ENCODE results near the gene NUFIP1. TPM values are rescaled to one million over a fixed set of nuclear protein-coding genes. Genes with fewer than 3 reads are reported as not detected.
"Not testable (repeated sequence)": the region's sequence is repeated elsewhere in the genome, so short reads cannot be mapped to it uniquely, and the experiment has no call there.

The NUFIP1 gene
- total and polyA plus RNA-seq, 2 donors (not counting 3 experiments of a cell fraction or from before 2014, with no cell fraction given): 1.4 to 6.9 TPM

- no peaks in the 10 kb centered on the region for H3K79me2 ChIP-seq (ENCODE audit: control insufficient read depth, insufficient read depth, low read length)
- H3K9ac ChIP-seq (replicated peaks; ENCODE audit: extremely low read depth, insufficient read depth, low read length): no peak overlapping the region
- BruUV-seq (replicated peaks): no TSS peak
- no peaks in the 10 kb centered on the region for H3K36me3 ChIP-seq (ENCODE audit: control insufficient read depth in 2 of 2, extremely low read depth in 1 of 2, insufficient read depth in 2 of 2, low read length in 2 of 2)
- intact Hi-C loops (cut with micrococcal nuclease) (no loop called here), dilution Hi-C loops (cut with MboI; ENCODE audit: extremely low pct_ligation_motif_present, low sequenced_read_pairs) (no loop called here)
- H2AFZ ChIP-seq (ENCODE audit: low read depth, low read length): no peak overlapping the region
- no peak overlapping the region for H3K4me3 ChIP-seq (replicated peaks in 1 of 3; ENCODE audit: insufficient read depth in 1 of 3, low read depth in 1 of 3, low read length in 3 of 3)
- DNase-seq (ENCODE audit: low read depth, low spot score): no peak
- TF ChIP-seq POLR2AphosphoS5 (IDR thresholded peaks at IDR 0.05; ENCODE audit: insufficient read depth, low read depth, low read length): no peak
- TF ChIP-seq FOS (IDR thresholded peaks at IDR 0.05; ENCODE audit: borderline replicate concordance, insufficient read depth, low read length): no peak
- no peak for TF ChIP-seq GATA2 (IDR thresholded peaks at IDR 0.05; ENCODE audit: insufficient read depth, insufficient read length, low read depth, low read length)
- TF ChIP-seq POLR2A (IDR thresholded peaks at IDR 0.05; ENCODE audit: low read depth, low read length): no peak
- no peak for TF ChIP-seq EZH2 (IDR thresholded peaks at IDR 0.05; ENCODE audit: borderline replicate concordance, low read depth, low read length, severe bottlenecking)
- TF ChIP-seq MAX (IDR thresholded peaks at IDR 0.05; ENCODE audit: insufficient read depth, insufficient read length): no peak
- no peak for TF ChIP-seq CTCF (IDR thresholded peaks at IDR 0.05; ENCODE audit: extremely low read depth in 1 of 2, insufficient read depth in 1 of 2, low read depth in 1 of 2, low read length in 2 of 2)
- no peak for TF ChIP-seq MYC (IDR thresholded peaks at IDR 0.05; ENCODE audit: low read depth, low read length)
- no peak for TF ChIP-seq JUN (IDR thresholded peaks at IDR 0.05; ENCODE audit: borderline replicate concordance, insufficient read depth, insufficient read length, low read depth)
- POLR2A ChIA-PET: no interaction called here
- no peaks in the 10 kb centered on the region for H4K20me1 ChIP-seq (replicated peaks; ENCODE audit: control insufficient read depth, extremely low read depth, insufficient read depth, low read length)
- no peaks in the 10 kb centered on the region for H3K9me3 ChIP-seq (replicated peaks; ENCODE audit: control insufficient read depth, insufficient read depth, low read length)
- no peak for FAIRE-seq
- H3K9me1 ChIP-seq (replicated peaks; ENCODE audit: control insufficient read depth, extremely low read depth, insufficient read depth, low read length): no peaks in the 10 kb centered on the region
- H3K27ac ChIP-seq (ENCODE audit: insufficient read depth, low read depth, low read length): no peak overlapping the region
- no peak overlapping the region for H3K4me2 ChIP-seq (ENCODE audit: insufficient read depth, low read length)
- no peaks in the 10 kb centered on the region for H3K4me1 ChIP-seq (ENCODE audit: control insufficient read depth, extremely low read depth, insufficient read depth, low read length)
- H3K27me3 ChIP-seq (ENCODE audit: control insufficient read depth in 2 of 2, insufficient read depth in 2 of 2, low read length in 2 of 2): no peaks in the 10 kb centered on the region
- CTCF ChIA-PET: interaction anchor here (1.3 to 2.4 kb wide), 5 partner anchors 10 to 260 kb away, joined by 3 to 11 read pairs (median 5); no protein-coding TSS in a partner anchor
Measured at GRCh38 chr13:45021250-45021649, 32.0 kb upstream of the NUFIP1 start.

- H3K36me3 ChIP-seq (ENCODE audit: control insufficient read depth in 2 of 2, extremely low read depth in 1 of 2, insufficient read depth in 2 of 2, low read length in 2 of 2); H3K27me3 ChIP-seq (ENCODE audit: control insufficient read depth in 2 of 2, insufficient read depth in 2 of 2, low read length in 2 of 2); H2AFZ ChIP-seq (ENCODE audit: low read depth, low read length); H3K9ac ChIP-seq (replicated peaks; ENCODE audit: extremely low read depth, insufficient read depth, low read length); H3K27ac ChIP-seq (ENCODE audit: insufficient read depth, low read depth, low read length); DNase-seq (ENCODE audit: low read depth, low spot score); H3K79me2 ChIP-seq (ENCODE audit: control insufficient read depth, insufficient read depth, low read length); FAIRE-seq; H3K9me1 ChIP-seq (replicated peaks; ENCODE audit: control insufficient read depth, extremely low read depth, insufficient read depth, low read length); H4K20me1 ChIP-seq (replicated peaks; ENCODE audit: control insufficient read depth, extremely low read depth, insufficient read depth, low read length); CTCF ChIA-PET; H3K4me1 ChIP-seq (ENCODE audit: control insufficient read depth, extremely low read depth, insufficient read depth, low read length); BruUV-seq (replicated peaks); H3K9me3 ChIP-seq (replicated peaks; ENCODE audit: control insufficient read depth, insufficient read depth, low read length); intact Hi-C loops (cut with micrococcal nuclease); dilution Hi-C loops (cut with MboI; ENCODE audit: extremely low pct_ligation_motif_present, low sequenced_read_pairs); H3K4me2 ChIP-seq (ENCODE audit: insufficient read depth, low read length); H3K4me3 ChIP-seq (replicated peaks in 1 of 3; ENCODE audit: insufficient read depth in 1 of 3, low read depth in 1 of 3, low read length in 3 of 3): not testable (repeated sequence)
- POLR2A ChIA-PET: interaction anchor here (0.7 kb wide), 1 partner anchor 293 kb away, joined by 4 read pairs; no protein-coding TSS in a partner anchor
Measured at GRCh38 chr13:45019981-45020380, 30.7 kb upstream of the NUFIP1 start.

All from endothelial cell of umbilical vein (primary cell).